ENCODE results near the gene SSTR3.

The SSTR3 gene

DNA sequence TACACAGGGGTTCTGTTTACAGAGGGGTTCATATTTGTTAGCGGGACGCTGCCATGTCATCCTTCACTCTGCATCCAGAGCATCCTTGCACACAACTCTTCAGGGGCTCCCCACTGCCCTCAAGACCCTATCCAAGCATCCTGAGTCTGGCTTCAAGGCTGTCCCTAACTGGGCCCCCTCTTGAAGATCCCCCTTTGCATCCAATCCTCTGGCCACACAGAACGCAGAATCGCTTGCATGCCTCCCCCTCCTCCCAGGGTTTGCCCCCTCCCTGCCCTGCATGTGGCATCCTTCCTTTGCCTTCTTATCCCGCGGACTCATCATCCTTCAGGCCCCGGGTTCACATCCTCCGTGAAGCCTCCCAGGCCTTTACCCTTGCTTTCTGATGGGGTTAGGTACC lies 42.9 kb downstream of the SSTR3 start:
- DNase-seq = no peak

GRCh38 chr22:37167981-37168647 lies 44.2 kb downstream of the SSTR3 start:
- DNase-seq = no peak

GRCh38 chr22:37167176-37167980 lies 44.9 kb downstream of the SSTR3 start:
- no peak for DNase-seq

DNA sequence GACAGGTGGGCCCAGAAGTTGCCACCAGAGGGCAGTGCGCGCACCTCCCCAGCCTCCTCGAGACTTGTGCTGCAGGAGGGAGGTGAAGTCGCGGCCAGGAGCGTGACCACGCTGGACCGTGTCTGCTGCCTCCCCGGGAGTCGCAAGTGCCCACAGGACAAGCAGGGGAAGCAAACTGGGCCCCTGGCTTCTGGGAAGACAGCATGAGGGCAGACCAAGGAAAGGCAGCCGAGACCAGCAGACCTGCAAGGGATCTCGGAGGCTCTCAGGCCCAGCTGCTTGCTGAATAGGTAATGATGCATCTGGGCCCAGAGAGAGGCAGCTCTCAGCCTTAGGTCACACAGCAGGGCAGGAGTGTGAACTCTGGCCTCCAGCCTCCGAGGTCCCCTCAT lies 45.6 kb downstream of the SSTR3 start:
- DNase-seq = peak in 50 of 56 donors; percentile 13 to 85 (median 51)

DNA sequence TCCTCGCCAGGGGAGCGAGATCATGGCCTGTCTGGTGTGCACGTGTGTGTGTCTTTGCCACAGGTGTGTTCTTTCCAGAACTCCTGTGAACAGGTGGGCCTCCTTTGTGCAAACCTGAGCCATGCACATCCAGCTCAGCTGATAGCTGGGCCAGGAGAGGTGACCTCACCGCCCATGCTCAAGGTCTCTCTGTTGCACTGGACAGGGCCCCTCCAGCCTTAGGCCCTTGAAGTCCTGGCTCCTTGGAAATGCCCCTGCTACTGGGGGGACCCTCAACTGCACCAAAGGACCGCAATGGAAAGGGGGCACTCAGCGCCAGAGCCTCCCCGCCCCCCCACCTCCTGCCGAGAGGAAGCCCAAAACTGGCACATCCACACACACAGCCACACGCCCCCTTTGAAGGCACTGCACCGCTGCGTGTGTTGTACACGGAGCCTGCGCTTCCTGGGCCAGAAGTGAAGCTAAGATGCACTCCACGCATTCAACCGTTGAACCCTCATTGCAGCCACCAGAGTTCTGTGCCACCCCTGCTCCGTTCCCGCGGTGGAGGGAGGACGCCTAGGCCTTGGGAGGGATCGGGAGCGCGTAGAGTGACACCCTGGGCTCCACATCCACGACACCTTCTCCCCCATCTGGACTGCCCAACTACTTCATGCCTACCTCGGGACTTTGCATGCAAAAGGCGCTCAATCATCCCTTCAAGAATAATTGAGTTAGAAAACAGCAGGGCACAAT lies 46.2 kb downstream of the SSTR3 start:
- DNase-seq = no peak

DNA sequence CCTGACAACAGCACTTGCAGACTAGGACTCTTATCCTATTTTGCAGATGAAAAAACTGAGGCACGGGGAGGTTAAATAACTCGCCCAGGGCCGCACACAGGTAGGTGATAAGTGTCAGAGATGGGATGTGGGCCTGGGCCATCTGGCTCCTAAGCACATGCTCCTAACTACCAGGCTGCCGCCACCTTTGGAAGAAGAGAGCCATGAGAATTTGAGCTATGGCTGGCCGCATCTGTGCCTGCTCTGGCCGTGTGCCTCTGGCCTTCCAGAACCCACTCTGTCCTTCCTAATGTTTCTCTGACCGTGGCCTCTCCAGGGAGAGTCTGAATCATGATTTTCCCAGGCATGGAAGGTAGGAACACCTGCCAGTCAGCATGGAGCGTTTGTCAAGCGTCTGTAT lies 47.2 kb downstream of the SSTR3 start:
- no peak for DNase-seq

- no peak for DNase-seq
Measured at GRCh38 chr22:37164505-37164887, 47.8 kb downstream of the SSTR3 start.

DNA sequence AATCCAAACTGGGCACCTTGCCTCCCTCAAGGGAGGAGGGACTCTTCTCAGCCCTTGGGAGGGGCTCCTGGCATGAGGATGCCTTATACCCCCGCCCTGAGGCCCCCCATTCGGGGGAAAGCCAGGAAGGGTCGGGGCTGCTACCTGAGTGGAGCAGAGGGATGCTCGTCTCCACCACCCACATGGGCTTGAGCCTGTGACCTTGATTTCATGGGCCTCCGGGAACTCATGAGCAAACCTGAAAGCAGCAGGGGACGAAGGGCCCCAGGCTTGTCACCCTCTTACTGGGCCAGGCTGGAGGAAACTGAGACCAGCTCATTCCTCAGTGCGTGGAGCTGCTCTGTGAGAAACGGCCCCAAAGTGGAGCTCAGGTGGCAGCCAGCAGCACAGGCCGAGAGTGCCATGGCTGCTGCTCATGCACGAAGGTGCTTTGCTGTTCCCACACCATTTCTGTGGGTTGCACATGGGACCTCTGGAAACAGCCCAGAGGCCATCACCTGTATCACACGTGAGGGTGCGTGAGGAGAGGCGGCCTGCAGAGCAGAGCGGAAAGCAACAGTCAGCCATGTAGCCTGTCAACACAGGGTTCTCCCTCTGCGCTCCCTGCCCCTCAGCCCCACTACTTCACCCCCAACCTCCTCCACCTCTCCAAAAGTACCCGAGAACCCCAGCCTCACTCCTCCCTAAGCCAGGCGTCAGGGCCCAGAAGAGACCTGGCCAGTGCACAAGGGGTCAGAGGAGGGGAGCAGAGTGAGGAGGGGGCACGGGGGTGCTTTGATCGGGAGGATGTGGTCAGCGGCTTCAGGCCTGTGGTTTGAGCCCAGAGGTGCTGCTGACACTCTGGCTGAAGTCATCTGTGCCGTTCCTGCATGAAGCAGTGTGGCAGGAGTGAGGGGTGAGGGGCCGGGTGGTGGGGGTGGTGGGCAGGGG lies 48.4 kb downstream of the SSTR3 start:
- no peak for DNase-seq

DNA sequence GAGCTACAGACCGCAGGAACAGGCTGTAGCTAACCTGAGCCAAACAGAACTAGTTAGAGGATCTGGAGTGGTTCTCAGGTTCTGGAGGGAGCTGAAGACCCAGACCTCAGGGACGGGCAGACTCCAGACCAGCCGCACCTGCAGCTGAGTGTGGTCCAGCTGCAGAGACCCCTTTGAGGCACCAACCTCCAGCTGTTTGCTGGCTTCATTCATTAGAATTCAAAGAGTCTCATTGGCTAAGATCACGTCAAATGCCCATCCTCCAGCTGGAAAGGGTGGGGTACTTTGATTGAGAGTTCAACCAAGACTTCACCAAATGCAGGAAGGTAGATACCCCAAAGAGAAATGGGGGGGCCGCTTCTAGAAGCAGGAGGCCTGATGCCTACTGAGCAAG lies 49.2 kb downstream of the SSTR3 start:
- DNase-seq = no peak

DNA sequence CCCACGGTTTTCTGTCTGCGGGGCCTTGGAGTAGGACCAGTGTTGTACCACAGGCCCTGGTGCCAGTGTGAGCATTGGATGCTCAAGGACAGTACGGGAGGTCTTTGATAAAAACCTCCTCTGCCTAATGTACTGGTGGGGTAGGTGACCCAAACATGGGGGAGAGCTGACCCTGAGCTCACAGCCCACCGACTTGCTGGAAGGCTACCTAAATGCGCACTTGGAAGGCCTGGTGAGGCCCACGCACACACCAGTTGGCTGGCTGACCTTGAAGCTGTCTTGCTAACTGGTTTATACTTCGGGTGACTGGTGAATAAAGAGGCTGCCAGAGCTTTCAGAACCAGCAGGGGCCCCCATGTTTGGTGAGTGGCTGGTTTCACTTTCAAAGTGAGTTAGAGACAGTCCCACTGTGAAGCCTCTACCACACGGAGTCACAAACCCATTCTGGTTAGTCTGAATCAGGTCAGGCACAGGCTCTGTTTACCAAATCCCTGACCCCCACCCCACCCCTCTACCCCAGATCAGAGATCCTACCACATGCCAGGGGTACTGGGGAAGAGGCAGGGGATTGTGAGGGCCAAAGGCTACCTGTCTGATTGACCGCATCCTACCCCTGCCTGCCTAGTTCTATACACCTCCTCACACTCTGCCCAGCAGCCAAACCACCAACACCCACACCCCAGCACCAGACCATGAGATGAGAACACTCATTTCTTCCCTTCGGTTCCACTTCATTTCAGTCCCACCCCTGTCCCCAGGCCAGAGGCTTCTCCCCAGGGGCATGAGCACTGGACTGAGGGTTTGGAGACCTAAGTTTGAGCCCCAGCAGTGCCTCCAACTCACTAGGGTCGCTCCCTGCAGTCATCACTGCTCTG lies 49.8 kb downstream of the SSTR3 start:
- DNase-seq = no peak

- peak in 2 of 56 donors; percentile 20 to 34 for DNase-seq
Measured at GRCh38 chr22:37161443-37161842, 50.8 kb downstream of the SSTR3 start.

GRCh38 chr22:37160027-37160426 lies 52.2 kb downstream of the SSTR3 start:
- DNase-seq = no peak

- DNase-seq = no peak
Measured at GRCh38 chr22:37158963-37159290, 53.4 kb downstream of the SSTR3 start.

GRCh38 chr22:37157516-37158285 lies 54.6 kb downstream of the SSTR3 start:
- DNase-seq = no peak

DNA sequence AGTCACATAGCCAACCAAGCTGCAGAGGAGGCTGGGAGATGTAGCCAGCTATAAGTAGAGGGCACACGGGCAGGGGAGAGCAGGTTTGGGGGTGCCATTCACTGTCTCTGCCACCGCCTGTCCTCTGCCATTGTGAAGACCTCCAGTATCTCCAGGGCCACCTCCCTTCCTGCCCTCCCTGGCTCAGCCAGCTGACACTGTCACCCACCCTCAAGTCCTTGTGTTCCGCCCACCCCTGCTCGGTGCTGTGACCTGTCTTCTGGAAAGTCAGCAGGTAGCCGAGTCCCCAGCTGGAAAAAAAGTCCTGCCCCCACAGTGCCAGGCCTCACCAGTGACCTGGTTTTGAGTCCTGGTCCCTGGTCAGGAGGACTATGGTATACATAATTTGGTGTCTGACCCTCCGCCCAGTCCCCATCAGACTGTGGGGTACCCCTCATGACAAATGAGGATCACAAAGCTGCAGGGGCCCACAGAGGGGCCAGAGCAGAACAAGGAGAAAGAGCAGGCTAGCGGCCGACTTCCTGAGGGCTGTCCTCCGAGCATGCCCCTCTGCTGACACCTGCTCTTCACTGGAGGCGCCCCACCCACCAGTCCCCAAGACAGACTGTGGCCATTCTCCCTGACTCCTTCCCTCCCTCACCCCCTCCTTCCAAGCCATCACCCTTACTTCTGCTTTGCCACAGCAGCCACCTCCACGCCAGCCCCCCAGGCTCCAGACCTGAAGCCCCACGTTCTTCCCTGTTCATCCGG lies 55.4 kb downstream of the SSTR3 start:
- DNase-seq = no peak

- DNase-seq = no peak
Measured at GRCh38 chr22:37155971-37156370, 56.3 kb downstream of the SSTR3 start.

- no peak for DNase-seq
Measured at GRCh38 chr22:37154925-37155712, 57.2 kb downstream of the SSTR3 start.
